Measurements from ENCODE around the gene HES6.

GRCh38 chr2:238259061-238260020 lies 19.5 kb upstream of the HES6 start:
- no peak for TF ChIP-seq CREB1 (CRISPR knock-in tag; IDR thresholded peaks at IDR 0.05; ENCODE audit: low read depth)
- peak in 1 of 2 experiments; percentile 16; a peak in 1 of 4 replicates for TF ChIP-seq CTCF (conservative IDR thresholded peaks at IDR 0.05; ENCODE audit: low read depth in 2 of 2)
- no peak for TF ChIP-seq ZNF114 (CRISPR knock-in tag; IDR thresholded peaks at IDR 0.05)
- no peak for TF ChIP-seq EZH2 (IDR thresholded peaks at IDR 0.05; ENCODE audit: low read depth, unreplicated experiment)
- TF ChIP-seq EZH2phosphoT487 (IDR thresholded peaks at IDR 0.05; ENCODE audit: unreplicated experiment), result no peak
- TF ChIP-seq STAT1 (IDR thresholded peaks at IDR 0.05; ENCODE audit: unreplicated experiment), result no peak
- no peak for TF ChIP-seq REST (IDR thresholded peaks at IDR 0.05; ENCODE audit: unreplicated experiment)
- TF ChIP-seq POLR2AphosphoS5 (IDR thresholded peaks at IDR 0.05; ENCODE audit: low read depth), result no peak
- TF ChIP-seq JUNB (IDR thresholded peaks at IDR 0.05; ENCODE audit: unreplicated experiment), result no peak
- no peak for TF ChIP-seq ZNF462 (CRISPR knock-in tag; IDR thresholded peaks at IDR 0.05)
- TF ChIP-seq ZNF331 (CRISPR knock-in tag; IDR thresholded peaks at IDR 0.05; ENCODE audit: low read depth), result no peak
- no peak for TF ChIP-seq ETS1 (IDR thresholded peaks at IDR 0.05)
- no peak for TF ChIP-seq NANOG (IDR thresholded peaks at IDR 0.05; ENCODE audit: borderline replicate concordance)

Measured in GM23338 (cell line).